Smooth muscle cell (in vitro differentiated cells): ENCODE results near the gene SGMS1. TPM values are rescaled to one million over a fixed set of nuclear protein-coding genes. Genes with fewer than 3 reads are reported as not detected.

Experiments
- DNase-seq: peaks from one replicate; lab custom pipeline; 2025; ENCODE audit not compliant: unreplicated experiment; lab: John Stamatoyannopoulos, UW
- H2AFZ ChIP-seq: fragments of 200-600 bp; sonication (generic); 2 replicates; pipeline ENCODE4 v1.6.0; 2016; ENCODE audit warnings: antibody characterized with exemption, low read depth, mild to moderate bottlenecking
- H3F3A ChIP-seq: fragments of 200-600 bp; sonication (generic); 2 replicates; pipeline ENCODE4 v1.6.0; 2017; ENCODE audit warnings: antibody characterized with exemption, low read depth
- H3K27ac ChIP-seq: fragments of 200-600 bp; sonication (generic); 2 replicates; pipeline ENCODE4 v1.5.1; 2016; ENCODE audit warnings: low read depth, mild to moderate bottlenecking
- H3K27me3 ChIP-seq: fragments of 200-600 bp; sonication (generic); 2 replicates; pipeline ENCODE4 v1.6.1; 2016; ENCODE audit warnings: low read depth, mild to moderate bottlenecking
- H3K36me3 ChIP-seq: fragments of 200-600 bp; sonication (generic); 2 replicates; pipeline ENCODE4 v1.5.1; 2016; ENCODE audit warnings: low read depth
- H3K4me1 ChIP-seq: fragments of 200-600 bp; sonication (generic); 2 replicates; pipeline ENCODE4 v1.5.1; 2016; ENCODE audit warnings: low read depth
- H3K4me2 ChIP-seq: fragments of 200-600 bp; sonication (generic); 2 replicates; pipeline ENCODE4 v1.6.0; 2016; ENCODE audit warnings: mild to moderate bottlenecking
- H3K4me3 ChIP-seq: fragments of 200-600 bp; sonication (generic); 2 replicates; pipeline ENCODE4 v1.5.1; 2016; ENCODE audit warnings: mild to moderate bottlenecking
- H3K79me2 ChIP-seq: fragments of 200-600 bp; sonication (generic); 2 replicates; pipeline ENCODE4 v1.6.0; 2016; ENCODE audit warnings: low read depth, mild to moderate bottlenecking
- H3K9ac ChIP-seq: fragments of 200-600 bp; sonication (generic); 2 replicates; pipeline ENCODE4 v1.6.0; 2016; ENCODE audit warnings: low read depth
- H3K9me3 ChIP-seq: fragments of 200-600 bp; sonication (generic); replicated peaks from 2 replicates; pipeline ENCODE4 v1.5.1; 2016; ENCODE audit warnings: low read depth
- H4K20me1 ChIP-seq: fragments of 200-600 bp; sonication (generic); 2 replicates; pipeline ENCODE4 v1.6.0; 2016; ENCODE audit warnings: low read depth
- CTCF ChIP-seq: fragments of 200-600 bp; sonication (generic); IDR thresholded peaks from 2 replicates; pipeline ENCODE4 v1.5.1; 2017; ENCODE audit warnings: borderline replicate concordance, mild to moderate bottlenecking, antibody characterized with exemption; ENCODE audit not compliant: insufficient read depth, poor library complexity, severe bottlenecking
- WGBS: methylation state at CpG from one replicate; pipeline ENCODE4 v1.1.7; 2016; ENCODE audit warnings: low lambda C conversion rate; 5-methylcytosine and 5-hydroxymethylcytosine counted together
- polyA plus RNA-seq: library from polyadenylated mRNA; unstranded; fragments of >200 nt; fragmentation: Nextera tagmentation; extraction: Ambion mirVana; gene quantifications from 2 replicates; pipeline ENCODE4 v1.2.1, GENCODE V29; 2016
- total RNA-seq: library from RNA; depleted of rRNA; stranded (reverse); fragments of >200 nt; gene quantifications from 2 replicates; pipeline ENCODE4 v1.2.3, GENCODE V29; 2014

SGMS1 gene
- total and polyA plus RNA-seq, 2 experiments from 2014 or later, result 4.0 to 14.3 TPM

GRCh38 chr10:50566150-50566549 is 57.6 kb downstream of the SGMS1 start:
- no peak for TF ChIP-seq CTCF
- DNase-seq, result no peak
- Histone ChIP-seq H3K27ac (no peak overlapping the region), H3K4me1 (no peaks in the 10 kb centered on the region), H3K4me3 (no peak overlapping the region), H3K36me3 (no peaks in the 10 kb centered on the region), H3K4me2 (no peak overlapping the region), H3K9ac (no peak overlapping the region), H3K27me3 (no peaks in the 10 kb centered on the region), H3K9me3 (no peaks in the 10 kb centered on the region), H2AFZ (no peak overlapping the region), H4K20me1 (peaks cover 17% of the 10 kb centered on the region), H3F3A (no peaks in the 10 kb centered on the region), H3K79me2 (no peaks in the 10 kb centered on the region)
- 0% methylated on average over 1 of the region's 1 CpG for WGBS

GRCh38 chr10:50565301-50566083 is 58.3 kb downstream of the SGMS1 start:
- Histone ChIP-seq H3K9ac (no peak overlapping the region), H3K36me3 (no peaks in the 10 kb centered on the region), H3K4me3 (no peak overlapping the region), H3K79me2 (no peaks in the 10 kb centered on the region), H3K4me2 (no peak overlapping the region), H3K9me3 (no peaks in the 10 kb centered on the region), H4K20me1 (peaks cover 20% of the 10 kb centered on the region), H2AFZ (no peak overlapping the region), H3F3A (peaks cover 5% of the 10 kb centered on the region), H3K27me3 (no peaks in the 10 kb centered on the region), H3K27ac (no peak overlapping the region), H3K4me1 (no peaks in the 10 kb centered on the region)
- TF ChIP-seq CTCF, result no peak
- WGBS, result 96% methylated on average over 9 of the region's 9 CpGs
- DNase-seq, result no peak

- Histone ChIP-seq H3K36me3 (no peaks in the 10 kb centered on the region), H3F3A (peaks cover 5% of the 10 kb centered on the region), H3K4me3 (no peak overlapping the region), H4K20me1 (peaks cover 14% of the 10 kb centered on the region), H3K9ac (no peak overlapping the region), H3K4me1 (no peaks in the 10 kb centered on the region), H3K27me3 (no peaks in the 10 kb centered on the region), H3K79me2 (no peaks in the 10 kb centered on the region), H2AFZ (no peak overlapping the region), H3K4me2 (no peak overlapping the region), H3K9me3 (no peaks in the 10 kb centered on the region), H3K27ac (no peak overlapping the region)
- TF ChIP-seq CTCF, result no peak
- no peak for DNase-seq
- WGBS, result 74% methylated on average over 5 of the region's 5 CpGs
Observed at GRCh38 chr10:50563906-50564305, 59.9 kb downstream of the SGMS1 start.

GRCh38 chr10:50561816-50562215 is 61.9 kb downstream of the SGMS1 start:
- TF ChIP-seq CTCF, result peak; percentile 42
- H3K9ac ChIP-seq, result no peak overlapping the region
- peak overlapping the region; percentile 25 for H3K4me2 ChIP-seq
- DNase-seq, result no peak
- no peaks in the 10 kb centered on the region for H3K4me1 ChIP-seq
- peaks cover 5% of the 10 kb centered on the region for H3F3A ChIP-seq
- H2AFZ ChIP-seq, result no peak overlapping the region
- 77% methylated on average over 2 of the region's 2 CpGs for WGBS
- H3K27ac ChIP-seq, result no peak overlapping the region
- no peaks in the 10 kb centered on the region for H3K79me2 ChIP-seq
- no peaks in the 10 kb centered on the region for H3K9me3 ChIP-seq
- no peak overlapping the region for H3K4me3 ChIP-seq
- no peaks in the 10 kb centered on the region for H3K36me3 ChIP-seq
- peaks cover 14% of the 10 kb centered on the region for H4K20me1 ChIP-seq
- H3K27me3 ChIP-seq, result no peaks in the 10 kb centered on the region
